ENCODE measurements around the gene RUSC2.

The RUSC2 gene

DNA sequence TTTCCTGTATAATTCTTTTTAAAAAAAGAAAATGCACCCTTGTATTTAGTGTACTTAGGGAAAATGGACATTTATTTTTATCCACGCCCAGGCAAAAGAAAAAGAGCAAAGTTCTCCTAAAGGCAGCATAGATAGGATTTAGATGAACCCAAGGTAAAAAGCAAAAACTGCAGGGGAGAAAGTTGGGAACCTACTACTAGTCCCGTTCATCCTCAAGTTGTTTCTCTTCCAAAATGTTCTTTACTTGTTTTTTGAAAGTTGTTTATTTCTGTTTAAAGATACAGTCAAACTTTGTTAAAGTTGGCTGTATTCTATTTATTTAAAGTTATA lies 9.8 kb downstream of the RUSC2 start:
- Histone ChIP-seq H3K9ac (ENCODE audit: insufficient read length) (no peak overlapping the region), H3K27ac (no peak overlapping the region), H3K4me3 (no peak overlapping the region), H3K9me3 (ENCODE audit: low read depth, low read length) (0 out of 2 replicates have a peak, but pooled peaks cover 4% of the 10 kb centered on the region), H3K36me3 (ENCODE audit: insufficient read depth, low read length) (peaks cover 13% of the 10 kb centered on the region)
- DNase-seq (ENCODE audit: low read depth, low spot score), result no peak
- TF ChIP-seq FOXP2 (optimal IDR thresholded peaks at IDR 0.05; ENCODE audit: control extremely low read depth, extremely low read length, insufficient read depth) (no peak), POLR2AphosphoS5 (IDR thresholded peaks at IDR 0.05; ENCODE audit: borderline replicate concordance, low read depth, low read length) (no peak), EZH2 (IDR thresholded peaks at IDR 0.05) (no peak)

- Histone ChIP-seq H3K36me3 (ENCODE audit: insufficient read depth, low read length) (peaks cover 12% of the 10 kb centered on the region), H3K4me3 (no peak overlapping the region), H3K27ac (no peak overlapping the region), H3K9ac (ENCODE audit: insufficient read length) (no peak overlapping the region), H3K9me3 (ENCODE audit: low read depth, low read length) (0 out of 2 replicates have a peak, but pooled peaks cover 7% of the 10 kb centered on the region)
- TF ChIP-seq FOXP2 (optimal IDR thresholded peaks at IDR 0.05; ENCODE audit: control extremely low read depth, extremely low read length, insufficient read depth), result no peak
- TF ChIP-seq POLR2AphosphoS5 (IDR thresholded peaks at IDR 0.05; ENCODE audit: borderline replicate concordance, low read depth, low read length), result no peak
- TF ChIP-seq EZH2 (IDR thresholded peaks at IDR 0.05), result no peak
- DNase-seq (ENCODE audit: low read depth, low spot score), result no peak
Observed at GRCh38 chr9:35500130-35500748, 10.3 kb downstream of the RUSC2 start.

DNA sequence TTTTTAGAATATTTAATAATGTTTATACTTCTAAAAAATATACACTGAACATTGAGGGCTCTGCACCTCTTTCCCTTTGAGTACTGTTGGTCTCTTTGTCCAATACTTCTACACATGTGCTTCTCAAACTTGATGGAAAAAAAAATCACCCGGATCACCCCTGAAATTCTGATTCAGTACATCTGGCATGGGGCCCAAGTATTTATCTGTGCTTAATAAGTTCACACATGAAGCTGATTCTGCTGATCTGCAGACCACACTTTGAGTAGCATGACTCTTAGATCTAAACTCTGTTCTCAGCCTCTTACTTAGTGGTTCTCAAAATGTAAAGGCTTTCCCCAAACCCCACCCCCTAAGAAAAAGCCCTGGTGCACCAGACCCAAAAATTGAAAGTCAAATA lies 12.0 kb downstream of the RUSC2 start:
- no peak overlapping the region for H3K9ac ChIP-seq (ENCODE audit: insufficient read length)
- TF ChIP-seq POLR2AphosphoS5 (IDR thresholded peaks at IDR 0.05; ENCODE audit: borderline replicate concordance, low read depth, low read length) (no peak), FOXP2 (optimal IDR thresholded peaks at IDR 0.05; ENCODE audit: control extremely low read depth, extremely low read length, insufficient read depth) (no peak), EZH2 (IDR thresholded peaks at IDR 0.05) (no peak)
- no peak overlapping the region for H3K27ac ChIP-seq
- no peaks in the 10 kb centered on the region; the same call in 1 of the 2 replicates for H3K36me3 ChIP-seq (ENCODE audit: insufficient read depth, low read length)
- no peak overlapping the region for H3K4me3 ChIP-seq
- DNase-seq (ENCODE audit: low read depth, low spot score), result no peak
- H3K9me3 ChIP-seq (ENCODE audit: low read depth, low read length), result 0 out of 2 replicates have a peak, but pooled peaks cover 4% of the 10 kb centered on the region

- Histone ChIP-seq H3K27ac (no peak overlapping the region), H3K9ac (ENCODE audit: insufficient read length) (no peak overlapping the region), H3K4me3 (no peak overlapping the region), H3K36me3 (ENCODE audit: insufficient read depth, low read length) (no peaks in the 10 kb centered on the region; the same call in 1 of the 2 replicates), H3K9me3 (ENCODE audit: low read depth, low read length) (0 out of 2 replicates have a peak, but pooled peaks cover 4% of the 10 kb centered on the region)
- TF ChIP-seq FOXP2 (optimal IDR thresholded peaks at IDR 0.05; ENCODE audit: control extremely low read depth, extremely low read length, insufficient read depth), result no peak
- no peak for TF ChIP-seq POLR2AphosphoS5 (IDR thresholded peaks at IDR 0.05; ENCODE audit: borderline replicate concordance, low read depth, low read length)
- no peak for TF ChIP-seq EZH2 (IDR thresholded peaks at IDR 0.05)
- no peak for DNase-seq (ENCODE audit: low read depth, low spot score)
Observed at GRCh38 chr9:35506359-35506758, 16.4 kb downstream of the RUSC2 start.

- DNase-seq (ENCODE audit: low read depth, low spot score), result no peak
- no peak overlapping the region for H3K9ac ChIP-seq (ENCODE audit: insufficient read length)
- no peaks in the 10 kb centered on the region; the same call in 1 of the 2 replicates for H3K36me3 ChIP-seq (ENCODE audit: insufficient read depth, low read length)
Observed at GRCh38 chr9:35508069-35508468, 18.2 kb downstream of the RUSC2 start.

GRCh38 chr9:35510383-35510753 lies 20.5 kb downstream of the RUSC2 start:
- H3K4me3 ChIP-seq, result peak overlapping the region; percentile 26; the same call in 1 of the 2 replicates
- DNase-seq (ENCODE audit: low read depth, low spot score), result no peak
- TF ChIP-seq EZH2 (IDR thresholded peaks at IDR 0.05) (no peak), POLR2AphosphoS5 (IDR thresholded peaks at IDR 0.05; ENCODE audit: borderline replicate concordance, low read depth, low read length) (no peak), FOXP2 (optimal IDR thresholded peaks at IDR 0.05; ENCODE audit: control extremely low read depth, extremely low read length, insufficient read depth) (no peak)
- H3K27ac ChIP-seq, result peak overlapping the region; percentile 69
- H3K9ac ChIP-seq (ENCODE audit: insufficient read length), result no peak overlapping the region
- no peaks in the 10 kb centered on the region for H3K9me3 ChIP-seq (ENCODE audit: low read depth, low read length)
- H3K36me3 ChIP-seq (ENCODE audit: insufficient read depth, low read length), result no peaks in the 10 kb centered on the region

More at GRCh38 chr9:35508069-35508468, 18.2 kb downstream of the RUSC2 start:
- Histone ChIP-seq H3K27ac (no peak overlapping the region), H3K4me3 (no peak overlapping the region), H3K9me3 (ENCODE audit: low read depth, low read length) (0 out of 2 replicates have a peak, but pooled peaks cover 4% of the 10 kb centered on the region)
- TF ChIP-seq FOXP2 (optimal IDR thresholded peaks at IDR 0.05; ENCODE audit: control extremely low read depth, extremely low read length, insufficient read depth), result no peak
- no peak for TF ChIP-seq POLR2AphosphoS5 (IDR thresholded peaks at IDR 0.05; ENCODE audit: borderline replicate concordance, low read depth, low read length)
- no peak for TF ChIP-seq EZH2 (IDR thresholded peaks at IDR 0.05)

DNA sequence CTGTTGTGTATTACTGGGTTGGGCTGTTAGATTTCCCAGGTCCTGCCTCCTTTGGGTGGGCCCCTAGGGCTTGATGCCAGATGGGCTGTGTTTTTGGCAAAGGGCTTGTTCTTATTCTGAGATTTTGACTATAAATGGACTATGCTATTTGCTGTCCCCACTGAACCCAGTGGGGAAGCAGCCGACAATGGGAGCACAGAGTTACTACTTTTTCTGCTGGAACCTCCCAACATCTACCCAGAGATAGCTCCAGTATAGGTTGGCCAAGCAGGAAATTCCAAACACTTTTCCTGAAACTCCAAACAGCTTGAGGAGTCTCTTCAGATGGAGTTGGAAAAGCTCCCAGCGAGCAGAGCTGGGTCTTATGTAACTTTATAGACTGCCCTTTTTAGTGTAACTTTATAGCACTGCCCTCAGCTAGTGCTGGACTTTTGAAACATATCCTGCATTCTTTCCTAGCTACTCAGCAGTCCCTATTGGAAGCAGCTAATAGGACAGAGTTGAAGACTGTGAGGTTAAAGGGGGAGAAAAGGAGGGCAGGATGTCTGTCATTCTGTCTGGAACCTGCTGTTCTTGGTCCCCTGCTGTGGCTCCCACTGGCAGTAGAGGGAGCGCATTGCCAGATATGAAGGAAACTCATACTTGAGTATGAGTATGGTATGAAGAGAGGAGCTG lies 21.0 kb downstream of the RUSC2 start:
- Histone ChIP-seq H3K27ac (peak overlapping the region; percentile 69), H3K4me3 (peak overlapping the region; percentile 26; the same call in 1 of the 2 replicates), H3K9me3 (ENCODE audit: low read depth, low read length) (no peaks in the 10 kb centered on the region), H3K36me3 (ENCODE audit: insufficient read depth, low read length) (no peaks in the 10 kb centered on the region), H3K9ac (ENCODE audit: insufficient read length) (no peak overlapping the region)
- no peak for DNase-seq (ENCODE audit: low read depth, low spot score)
- TF ChIP-seq POLR2AphosphoS5 (IDR thresholded peaks at IDR 0.05; ENCODE audit: borderline replicate concordance, low read depth, low read length), result no peak
- no peak for TF ChIP-seq EZH2 (IDR thresholded peaks at IDR 0.05)
- TF ChIP-seq FOXP2 (optimal IDR thresholded peaks at IDR 0.05; ENCODE audit: control extremely low read depth, extremely low read length, insufficient read depth), result no peak

GRCh38 chr9:35511453-35511852 lies 21.5 kb downstream of the RUSC2 start:
- TF ChIP-seq EZH2 (IDR thresholded peaks at IDR 0.05) (no peak), FOXP2 (optimal IDR thresholded peaks at IDR 0.05; ENCODE audit: control extremely low read depth, extremely low read length, insufficient read depth) (no peak), POLR2AphosphoS5 (IDR thresholded peaks at IDR 0.05; ENCODE audit: borderline replicate concordance, low read depth, low read length) (no peak)
- Histone ChIP-seq H3K9ac (ENCODE audit: insufficient read length) (no peak overlapping the region), H3K9me3 (ENCODE audit: low read depth, low read length) (no peaks in the 10 kb centered on the region), H3K4me3 (no peak overlapping the region), H3K36me3 (ENCODE audit: insufficient read depth, low read length) (no peaks in the 10 kb centered on the region), H3K27ac (no peak overlapping the region)
- no peak for DNase-seq (ENCODE audit: low read depth, low spot score)
